Stimulated activated CD4-positive, alpha-beta T cell treated with anti-CD3 and anti-CD28 coated beads, TNF-alpha, amount 100 ng/mL, for 1 hour (primary cell): ENCODE measurements around the gene RBM17.
"Not testable (repeated sequence)": the region's sequence is repeated elsewhere in the genome, so short reads cannot be mapped to it uniquely, and the experiment has no call there.

Experiments used
- DNase-seq, 3 donors: peaks; one replicate each; pipeline ENCODE4 v3.0.0-alpha.2; 2020; ENCODE audit warnings: low read depth in 3 of 3, low spot score in 1 of 3

RBM17 gene

GRCh38 chr10:6135039-6135438 lies 46.2 kb downstream of the RBM17 start:
- no peak for DNase-seq

GRCh38 chr10:6135589-6136168 lies 46.8 kb downstream of the RBM17 start:
- no peak for DNase-seq

DNA sequence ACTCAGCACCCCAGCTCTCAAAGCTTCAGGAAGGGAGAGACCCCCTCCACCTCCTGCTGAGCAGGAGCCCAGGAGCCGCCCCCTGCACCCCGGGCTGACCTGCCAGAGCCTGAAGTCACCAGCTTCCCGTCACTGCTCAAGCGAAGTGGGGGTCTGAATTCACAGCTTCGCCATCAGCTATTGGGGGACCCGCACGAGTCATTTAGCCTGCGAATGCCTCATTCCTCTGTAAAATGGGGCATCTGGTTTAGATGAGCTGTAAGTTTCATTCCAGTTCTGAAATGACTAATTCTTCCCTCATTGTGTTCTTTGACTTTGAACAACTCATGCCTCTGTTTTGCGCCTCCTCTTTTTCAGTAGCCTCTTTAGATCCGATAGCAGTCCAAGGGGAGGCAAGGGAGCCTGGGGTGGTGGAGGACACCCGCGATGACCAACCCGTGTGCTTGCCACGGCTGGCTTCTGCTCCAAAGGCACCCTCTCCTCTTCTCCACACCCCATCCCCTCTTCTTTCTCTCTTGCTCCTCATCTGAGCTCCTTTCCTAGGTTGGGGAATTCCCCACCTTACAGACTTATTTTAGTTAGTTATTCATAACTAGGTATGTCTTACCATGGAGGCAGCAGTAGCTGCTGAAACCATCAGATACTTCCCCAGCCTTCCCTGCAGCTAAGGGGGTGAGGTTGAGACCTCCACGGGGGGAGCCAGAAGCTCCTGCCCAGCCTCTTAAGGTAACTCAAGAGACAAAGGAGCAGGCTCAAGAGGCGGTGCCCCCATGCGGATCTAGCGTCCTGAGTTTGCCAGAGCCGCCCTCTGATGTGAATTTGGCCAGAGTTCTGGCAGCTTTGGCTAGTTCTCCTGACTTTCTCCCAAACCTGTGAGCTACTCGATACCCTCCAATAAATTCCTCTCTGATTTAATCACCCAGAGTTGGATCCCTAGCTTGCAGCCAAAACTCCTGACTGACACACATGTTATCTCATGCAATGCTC lies 47.7 kb downstream of the RBM17 start:
- peak in 1 of 3 donors; percentile 34 for DNase-seq

GRCh38 chr10:6138456-6138855 lies 49.6 kb downstream of the RBM17 start:
- no peak for DNase-seq

GRCh38 chr10:6139470-6139869 lies 50.6 kb downstream of the RBM17 start:
- DNase-seq = no peak

DNA sequence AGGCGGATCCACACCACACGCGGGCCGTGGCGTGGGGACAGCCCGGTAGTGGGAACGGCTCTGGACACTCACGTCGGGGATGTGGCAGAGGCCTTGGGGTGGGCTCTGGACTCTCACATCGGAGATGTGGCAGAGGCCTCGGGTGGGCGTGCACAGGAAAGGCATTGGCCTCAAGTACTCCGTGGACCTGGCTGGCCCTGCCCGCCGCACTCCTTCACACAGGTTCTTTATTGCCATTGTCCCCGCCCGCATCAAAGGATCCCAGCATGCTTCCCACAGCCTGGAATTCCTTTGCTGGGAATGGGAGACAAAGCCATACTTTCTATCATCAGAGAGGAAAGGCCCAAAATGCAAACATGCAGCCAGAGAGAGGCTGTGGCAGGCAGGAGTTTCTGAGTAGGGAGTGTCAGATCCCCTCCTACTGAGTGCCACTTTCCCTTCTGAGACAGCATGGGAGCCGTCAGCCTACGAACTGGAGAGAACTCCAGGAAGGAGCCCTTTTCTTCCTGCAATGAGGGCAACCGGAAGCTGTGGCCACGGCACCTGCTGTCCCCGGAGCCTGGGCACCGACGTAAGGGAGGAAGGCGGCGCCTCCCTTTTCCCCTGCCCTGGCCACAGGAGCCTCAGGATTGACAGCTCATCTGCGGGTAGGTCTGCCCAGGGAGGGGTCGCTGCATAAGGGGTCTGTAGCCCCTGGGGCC lies 51.5 kb downstream of the RBM17 start:
- DNase-seq = no peak

DNA sequence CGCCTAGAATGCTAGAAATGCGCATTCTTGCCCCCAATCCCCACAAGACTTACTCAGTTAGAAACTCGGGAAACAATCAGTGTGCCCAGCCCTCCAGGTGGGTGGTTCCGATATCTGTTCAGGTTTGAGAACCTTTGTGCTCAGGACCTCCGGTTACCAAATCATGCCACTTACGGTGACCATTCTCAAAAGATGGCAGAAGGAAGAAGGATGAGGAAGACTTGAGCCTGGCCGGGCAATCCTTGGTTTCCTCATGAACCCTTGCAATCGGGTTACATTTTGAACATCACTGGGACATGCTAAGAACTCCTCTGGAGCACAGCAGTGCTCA lies 52.1 kb downstream of the RBM17 start:
- no peak for DNase-seq

DNA sequence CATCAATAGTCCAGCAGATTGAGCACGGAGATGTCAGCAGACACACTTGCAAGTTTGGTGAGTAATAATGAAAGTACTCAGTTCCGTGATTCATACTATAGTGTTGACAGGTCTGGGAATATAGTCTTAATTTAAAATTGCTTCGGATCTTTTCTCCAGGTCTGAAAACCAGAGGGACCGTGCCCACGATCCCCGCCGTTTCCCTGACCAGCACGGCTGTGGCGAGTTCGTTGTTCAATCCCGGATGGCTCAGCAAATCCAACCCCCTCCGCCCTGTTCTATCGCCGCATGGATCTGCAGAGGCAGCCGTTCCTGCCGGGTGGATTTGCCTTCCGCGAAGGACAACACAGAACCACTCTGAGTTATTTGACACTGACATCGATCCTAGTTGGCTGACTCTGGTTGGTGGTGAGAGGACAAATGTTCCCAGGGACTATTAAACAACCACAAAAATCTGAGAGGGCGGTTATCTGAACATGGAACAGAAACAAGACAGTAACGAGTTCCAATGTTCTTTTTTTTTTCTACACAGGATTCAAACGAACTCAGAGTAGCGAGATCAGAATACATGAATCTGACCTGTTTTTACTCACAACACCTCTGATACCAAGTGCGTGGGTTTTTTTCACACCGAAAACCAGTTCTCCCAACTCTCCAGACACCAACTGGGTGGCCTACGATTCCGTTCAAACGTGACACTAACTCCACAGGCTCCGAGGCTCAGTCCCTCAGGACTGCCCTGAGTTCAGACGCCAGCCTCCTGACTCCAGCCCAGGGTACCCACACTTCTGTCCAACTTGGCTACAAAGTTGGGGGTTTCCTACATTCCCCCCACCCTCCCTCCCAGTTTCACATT lies 52.7 kb downstream of the RBM17 start:
- DNase-seq = no peak

GRCh38 chr10:6142186-6142585 lies 53.4 kb downstream of the RBM17 start:
- not testable (repeated sequence) for DNase-seq

DNA sequence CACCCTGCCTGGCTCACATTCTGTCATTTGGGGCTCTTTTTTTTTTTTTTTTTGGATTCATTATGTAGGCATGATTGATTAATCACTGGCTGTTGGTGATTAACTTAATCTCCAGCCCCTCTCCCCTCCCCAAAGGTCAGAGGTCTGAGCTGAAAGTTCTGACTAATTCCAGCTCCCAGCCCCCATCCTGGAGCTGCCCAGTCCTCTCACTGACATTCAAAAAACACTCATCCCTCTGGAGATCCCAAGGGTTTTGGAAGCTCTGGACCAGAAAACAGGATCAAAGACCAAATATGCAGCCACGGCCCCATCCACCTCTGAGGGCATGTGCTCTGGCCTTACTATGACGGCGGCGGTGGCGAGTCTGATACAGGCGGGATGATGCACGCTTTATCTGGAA lies 53.8 kb downstream of the RBM17 start:
- DNase-seq = no peak

DNA sequence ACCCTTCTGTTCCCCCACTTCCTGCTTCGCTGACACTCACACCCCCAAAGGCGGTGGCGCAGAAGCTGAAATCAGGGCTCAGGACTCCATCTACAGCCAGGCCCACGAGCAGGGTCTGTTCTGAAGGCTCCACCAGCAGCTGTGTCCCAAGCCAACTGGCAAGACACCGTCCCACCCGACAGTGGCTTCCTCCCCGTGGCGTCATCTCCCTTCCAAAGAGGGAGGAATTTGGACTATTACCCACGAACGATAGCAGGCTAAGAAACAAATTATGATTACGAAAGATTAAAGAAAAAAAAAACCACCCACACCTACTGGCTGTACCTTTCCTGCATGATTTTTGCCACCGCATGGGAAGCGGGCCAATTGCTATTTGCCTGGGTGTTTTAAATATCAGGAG lies 54.3 kb downstream of the RBM17 start:
- DNase-seq = no peak

- DNase-seq = peak; percentile 56 to 81 (median 76)
Measured at GRCh38 chr10:6144406-6145165, 55.8 kb downstream of the RBM17 start.

DNA sequence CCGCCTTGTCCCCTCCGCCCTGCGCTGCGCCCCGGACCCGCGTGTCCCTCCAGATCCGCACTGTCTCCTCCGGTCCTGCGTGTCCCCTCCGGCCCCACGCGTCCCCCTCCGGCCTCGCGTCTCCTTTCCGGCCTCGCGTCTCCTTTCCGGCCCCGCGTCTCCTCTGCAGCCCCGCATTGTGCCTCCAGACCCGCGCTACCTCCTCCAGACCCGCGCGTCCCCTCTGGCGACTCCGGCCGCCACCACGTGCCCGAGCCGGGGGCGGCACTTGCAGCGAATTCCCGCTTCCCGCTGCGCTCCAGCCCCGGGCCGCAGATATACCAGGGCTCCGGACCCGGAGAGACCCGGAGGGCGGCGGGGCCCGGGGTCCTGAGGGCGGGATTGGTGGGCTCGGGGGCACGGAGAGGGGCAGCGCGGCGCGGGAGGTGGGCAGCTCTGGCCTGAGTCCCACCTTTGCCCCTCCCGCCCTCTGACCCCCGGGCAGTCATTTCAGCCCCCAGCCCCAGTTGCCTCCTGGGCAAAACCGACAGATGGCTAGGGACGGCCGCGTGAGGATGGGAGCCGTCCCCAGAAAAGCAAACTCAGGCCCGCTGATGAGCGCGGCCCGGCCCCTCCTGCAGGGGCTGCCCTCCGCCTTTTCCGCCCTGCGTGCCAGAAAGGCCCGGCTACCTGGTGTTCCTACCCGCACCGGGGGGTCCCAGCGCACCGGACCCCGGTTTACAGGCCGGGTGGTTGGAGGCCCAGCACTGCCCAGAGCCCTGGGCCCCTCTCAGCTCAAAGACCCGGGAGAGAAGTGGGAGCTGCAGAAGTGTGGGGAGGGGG lies 56.5 kb downstream of the RBM17 start:
- DNase-seq = no peak

GRCh38 chr10:6146013-6146785 lies 57.4 kb downstream of the RBM17 start:
- DNase-seq = no peak

GRCh38 chr10:6146921-6147320 lies 58.1 kb downstream of the RBM17 start:
- DNase-seq = no peak

GRCh38 chr10:6148251-6148701 lies 59.4 kb downstream of the RBM17 start:
- no peak for DNase-seq

DNA sequence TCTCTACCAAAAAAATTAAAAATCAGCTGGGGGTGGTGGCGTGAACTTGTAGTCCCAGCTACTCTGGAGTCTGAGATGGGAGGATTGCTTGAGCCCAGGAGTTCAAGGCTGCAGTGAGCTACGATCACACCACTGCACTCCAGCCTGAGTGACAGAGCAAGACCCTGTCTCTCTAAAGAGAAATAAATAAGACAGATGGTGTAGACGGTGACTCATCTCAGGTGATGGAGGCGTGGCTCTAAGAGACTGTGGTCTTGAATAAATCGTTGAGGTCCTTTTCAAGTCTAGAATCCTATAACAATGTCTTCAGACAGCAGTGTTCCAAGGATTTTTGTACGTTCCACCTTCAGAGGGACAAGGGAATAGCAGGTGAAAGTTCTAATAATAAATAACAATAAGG lies 60.1 kb downstream of the RBM17 start:
- no peak for DNase-seq

DNA sequence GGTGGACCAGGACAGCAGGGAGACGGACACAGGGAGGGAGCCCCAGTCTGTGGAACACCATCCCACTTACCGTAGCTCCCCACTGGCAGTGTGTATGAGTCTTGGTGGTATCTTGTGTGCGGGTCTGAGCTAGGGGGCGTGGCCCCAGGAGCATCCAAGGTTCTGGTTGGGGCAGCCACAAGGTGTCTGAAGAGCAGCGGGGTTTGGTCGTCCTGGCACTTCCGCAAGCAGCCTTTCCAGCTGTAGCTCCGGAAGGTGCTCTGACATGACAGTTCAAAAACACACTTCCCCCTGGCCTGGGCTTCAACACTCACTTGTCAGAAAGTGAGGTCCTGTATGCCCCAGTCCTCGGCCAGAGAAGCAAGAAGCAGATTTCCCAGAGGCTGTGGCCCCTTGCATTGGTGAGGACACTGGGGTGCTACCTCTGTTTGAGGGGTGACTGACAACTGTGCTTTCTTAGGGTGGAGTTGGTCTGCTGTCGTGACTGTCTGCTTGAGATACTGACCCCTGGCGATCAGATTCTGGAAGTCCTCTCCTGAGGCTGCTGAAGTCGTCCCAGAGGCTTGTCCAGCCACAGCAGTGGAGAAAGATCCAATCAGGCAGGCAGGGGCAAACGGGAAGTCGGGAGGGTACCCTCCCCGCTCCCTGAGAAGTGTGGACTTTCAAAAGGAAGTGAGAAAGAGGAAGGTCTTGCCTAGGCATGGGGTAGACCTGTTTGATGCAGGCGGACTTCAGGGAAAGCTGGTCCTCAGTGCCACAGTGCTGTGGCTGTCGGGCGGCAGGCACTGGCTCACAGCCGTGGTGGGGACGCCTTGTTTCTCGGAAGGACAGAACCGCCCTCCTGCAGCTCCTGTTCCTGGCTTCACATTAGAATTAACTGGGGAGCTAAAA lies 62.5 kb downstream of the RBM17 start:
- no peak for DNase-seq
